Large intestine (tissue), 3 donors: ENCODE data around the gene DOC2B. TPM values are rescaled to one million over a fixed set of nuclear protein-coding genes. Genes with fewer than 3 reads are reported as not detected.

Experiments used
- DNase-seq, 2 donors: peaks; one replicate each; pipeline versions ENCODE4 v3.0.0 to v3.0.0-alpha.2; 2013
- H3K27ac ChIP-seq: one replicate; pipeline ENCODE4 v1.5.1; 2013; ENCODE audit warnings: low read length
- H3K27me3 ChIP-seq: 2 replicates; pipeline ENCODE4 v1.6.1; 2013; ENCODE audit warnings: low read length; ENCODE audit not compliant: control insufficient read depth, insufficient read depth
- H3K36me3 ChIP-seq: 2 replicates; pipeline ENCODE4 v1.6.1; 2013; ENCODE audit warnings: low read length; ENCODE audit not compliant: control insufficient read depth, insufficient read depth
- H3K4me1 ChIP-seq: one replicate; pipeline ENCODE4 v1.6.1; 2013; ENCODE audit warnings: low read length; ENCODE audit not compliant: control insufficient read depth, insufficient read depth
- H3K4me3 ChIP-seq: one replicate; pipeline ENCODE4 v1.5.1; 2013; ENCODE audit warnings: low read length
- H3K9me3 ChIP-seq: one replicate; pipeline ENCODE4 v1.6.1; 2013; ENCODE audit warnings: mild to moderate bottlenecking, low read depth, low read length, moderate library complexity; ENCODE audit not compliant: control insufficient read depth
- WGBS: methylation state at CpG from one replicate; pipeline ENCODE4 v1.1.5; 2013; ENCODE audit warnings: low lambda C conversion rate; ENCODE audit not compliant: insufficient coverage; 5-methylcytosine and 5-hydroxymethylcytosine counted together
- polyA plus RNA-seq: library from polyadenylated mRNA; unstranded; fragments of 120-200 nt; gene quantifications from one replicate; pipeline ENCODE4 v1.2.1, GENCODE V29; 2013

The DOC2B gene
- polyA plus RNA-seq, 1 donor = 7.0 TPM

DNA sequence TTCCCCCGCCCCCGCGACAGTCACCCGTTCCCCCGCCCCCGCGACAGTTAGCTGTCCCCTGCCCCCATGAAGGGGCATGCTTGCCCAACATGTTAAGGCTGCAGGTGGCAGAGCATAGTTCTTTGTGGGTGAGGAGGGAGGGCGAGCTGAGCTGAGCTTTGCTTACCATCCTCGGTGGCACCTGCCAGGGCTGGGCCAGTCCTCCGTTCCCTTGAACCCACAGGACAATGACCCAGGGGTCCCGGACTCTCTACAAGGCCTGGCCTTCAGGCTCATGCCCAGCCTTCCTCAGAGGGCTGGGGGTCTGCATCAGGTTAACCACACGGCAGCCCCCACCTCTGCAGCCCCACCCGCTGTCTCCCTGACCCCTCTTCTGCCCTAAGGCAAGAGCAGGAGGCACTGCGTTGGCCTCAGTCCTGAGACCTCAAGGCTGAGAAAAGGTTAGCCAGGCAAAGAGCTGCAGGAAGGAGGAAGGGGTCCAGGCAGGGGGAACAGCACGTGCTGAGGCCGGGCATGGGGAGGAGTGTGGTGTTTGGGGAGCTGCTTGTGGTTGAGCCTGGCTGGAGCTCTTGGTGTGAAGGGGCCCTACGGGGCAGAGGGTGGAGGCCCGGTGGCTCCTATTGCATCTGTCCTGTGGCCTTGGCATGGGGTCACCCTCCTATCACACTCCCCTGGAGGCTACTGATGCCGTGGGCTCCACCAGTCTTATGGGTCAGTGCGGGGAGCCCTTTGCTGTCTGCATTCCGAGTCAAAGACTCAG lies 11.4 kb upstream of the DOC2B start:
- H3K36me3 ChIP-seq = no peaks in the 10 kb centered on the region
- H3K9me3 ChIP-seq = no peaks in the 10 kb centered on the region
- WGBS = 60% methylated on average over 1 of the region's 21 CpGs
- H3K4me3 ChIP-seq = no peak overlapping the region
- H3K27ac ChIP-seq = no peak overlapping the region
- H3K4me1 ChIP-seq = peaks cover 8% of the 10 kb centered on the region
- DNase-seq = no peak
- H3K27me3 ChIP-seq = peaks cover 3% of the 10 kb centered on the region

DNA sequence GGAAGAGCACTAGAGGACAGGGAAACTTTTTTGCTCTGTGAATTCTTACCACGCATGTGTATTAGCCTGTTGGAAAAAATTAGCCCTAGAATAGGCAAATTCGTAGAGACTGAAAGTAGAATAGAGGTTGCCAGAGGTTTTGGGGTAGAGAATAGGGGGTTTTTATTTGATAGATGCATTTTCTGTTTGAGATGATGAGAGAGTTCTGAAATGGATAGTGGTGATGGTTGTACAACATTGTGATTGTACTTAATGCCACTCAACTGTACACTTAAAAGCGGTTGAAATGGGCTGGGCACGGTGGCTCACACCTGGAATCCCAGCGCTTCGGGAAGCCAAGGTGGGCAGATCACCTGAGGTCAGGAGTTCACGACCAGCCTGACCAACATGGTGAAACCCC lies 8.0 kb upstream of the DOC2B start:
- 80% methylated on average over 1 of the region's 7 CpGs for whole genome bisulfite sequencing
- DNase-seq = no peak

DNA sequence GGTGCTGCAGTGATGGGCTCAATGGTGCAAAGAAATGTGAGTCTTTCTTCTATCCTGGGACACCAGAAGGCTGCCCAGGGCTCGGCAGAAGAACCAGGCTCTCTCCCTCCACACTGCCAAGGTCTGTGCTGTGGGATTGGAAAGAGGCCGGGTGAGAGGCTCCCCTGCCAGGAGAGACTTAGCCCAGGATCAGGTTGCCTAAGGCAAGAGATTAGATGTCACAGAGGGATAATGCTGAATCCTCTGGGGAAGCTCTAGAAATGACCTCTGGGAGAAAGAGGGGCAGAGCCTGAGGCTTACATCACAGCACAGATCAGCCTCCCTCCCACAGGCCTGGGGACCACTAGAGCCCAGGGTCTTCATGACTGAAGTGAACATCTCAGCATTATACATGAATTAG lies 5.7 kb upstream of the DOC2B start:
- Histone ChIP-seq H3K4me3 (no peak overlapping the region), H3K9me3 (no peaks in the 10 kb centered on the region), H3K4me1 (no peaks in the 10 kb centered on the region), H3K27ac (no peak overlapping the region), H3K36me3 (no peaks in the 10 kb centered on the region), H3K27me3 (peaks cover 50% of the 10 kb centered on the region)
- no CpG with 5 or more reads among the region's 2 CpGs for WGBS
- DNase-seq = no peak

More for the DNA sequence above, 8.0 kb upstream of the DOC2B start:
- no peaks in the 10 kb centered on the region for H3K36me3 ChIP-seq
- peaks cover 27% of the 10 kb centered on the region for H3K27me3 ChIP-seq
- no peaks in the 10 kb centered on the region for H3K9me3 ChIP-seq
- H3K4me1 ChIP-seq = peaks cover 8% of the 10 kb centered on the region
- no peak overlapping the region for H3K27ac ChIP-seq
- H3K4me3 ChIP-seq = no peak overlapping the region

DNA sequence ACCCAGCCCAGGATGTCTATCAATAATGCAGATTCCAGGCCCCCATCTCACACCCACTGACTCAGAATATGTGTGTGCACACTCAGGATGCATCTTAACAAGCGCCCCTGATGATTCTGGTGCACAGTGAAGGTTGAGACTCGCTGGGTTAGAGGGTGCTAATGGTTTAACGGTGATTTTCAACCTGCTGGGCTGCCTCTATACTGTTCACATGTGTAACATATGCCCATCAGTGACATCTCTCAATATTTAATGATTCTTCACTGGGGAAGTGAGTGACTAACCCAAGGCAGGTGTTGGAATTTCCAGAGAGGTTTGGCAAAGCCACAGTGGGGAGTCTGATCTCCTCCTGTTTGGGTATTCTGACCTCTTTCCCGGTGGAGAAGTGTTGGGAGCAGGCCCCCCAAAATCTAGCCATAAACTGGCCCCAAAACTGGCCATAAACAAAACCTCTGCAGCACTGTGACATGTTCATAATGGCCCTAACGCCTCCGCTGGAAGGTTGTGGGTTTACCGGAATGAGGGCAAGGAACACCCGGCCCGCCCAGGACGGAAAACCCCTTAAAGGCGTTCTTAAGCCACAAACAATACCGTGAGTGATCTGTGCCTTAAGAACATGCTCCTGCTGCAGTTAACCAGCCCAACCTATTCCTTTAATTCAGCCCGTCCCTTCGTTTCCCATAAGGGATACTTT lies 4.1 kb upstream of the DOC2B start:
- no peaks in the 10 kb centered on the region for H3K9me3 ChIP-seq
- H3K4me3 ChIP-seq = no peak overlapping the region
- no CpG with 5 or more reads among the region's 14 CpGs for WGBS
- no peak overlapping the region for H3K27ac ChIP-seq
- H3K4me1 ChIP-seq = no peaks in the 10 kb centered on the region
- no peak for DNase-seq
- H3K27me3 ChIP-seq = peaks cover 55% of the 10 kb centered on the region
- H3K36me3 ChIP-seq = no peaks in the 10 kb centered on the region

DNA sequence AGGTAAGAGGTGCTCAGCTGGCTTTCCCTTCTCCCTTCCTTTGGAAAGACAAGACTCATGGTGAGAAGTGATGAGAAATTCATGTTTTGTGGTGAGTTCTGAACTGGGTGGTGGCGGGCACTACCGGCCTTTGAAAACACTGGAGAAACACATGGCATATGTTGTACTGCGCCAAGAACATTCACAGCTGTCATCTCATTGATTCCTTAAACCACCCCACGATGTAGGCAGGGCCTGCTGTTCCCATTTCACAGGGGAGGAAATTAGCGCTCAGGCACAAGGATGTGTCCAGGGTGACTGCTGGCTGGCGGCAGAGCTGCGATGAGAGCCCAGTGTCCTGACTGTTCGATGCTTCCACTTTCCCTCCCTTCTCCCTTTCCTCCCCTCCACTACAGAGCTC lies 1.6 kb upstream of the DOC2B start:
- no peaks in the 10 kb centered on the region for H3K9me3 ChIP-seq
- DNase-seq = no peak
- peaks cover 75% of the 10 kb centered on the region for H3K27me3 ChIP-seq
- H3K4me1 ChIP-seq = no peaks in the 10 kb centered on the region
- no peaks in the 10 kb centered on the region for H3K36me3 ChIP-seq
- H3K27ac ChIP-seq = no peak overlapping the region
- WGBS = no CpG with 5 or more reads among the region's 8 CpGs
- no peak overlapping the region for H3K4me3 ChIP-seq

DNA sequence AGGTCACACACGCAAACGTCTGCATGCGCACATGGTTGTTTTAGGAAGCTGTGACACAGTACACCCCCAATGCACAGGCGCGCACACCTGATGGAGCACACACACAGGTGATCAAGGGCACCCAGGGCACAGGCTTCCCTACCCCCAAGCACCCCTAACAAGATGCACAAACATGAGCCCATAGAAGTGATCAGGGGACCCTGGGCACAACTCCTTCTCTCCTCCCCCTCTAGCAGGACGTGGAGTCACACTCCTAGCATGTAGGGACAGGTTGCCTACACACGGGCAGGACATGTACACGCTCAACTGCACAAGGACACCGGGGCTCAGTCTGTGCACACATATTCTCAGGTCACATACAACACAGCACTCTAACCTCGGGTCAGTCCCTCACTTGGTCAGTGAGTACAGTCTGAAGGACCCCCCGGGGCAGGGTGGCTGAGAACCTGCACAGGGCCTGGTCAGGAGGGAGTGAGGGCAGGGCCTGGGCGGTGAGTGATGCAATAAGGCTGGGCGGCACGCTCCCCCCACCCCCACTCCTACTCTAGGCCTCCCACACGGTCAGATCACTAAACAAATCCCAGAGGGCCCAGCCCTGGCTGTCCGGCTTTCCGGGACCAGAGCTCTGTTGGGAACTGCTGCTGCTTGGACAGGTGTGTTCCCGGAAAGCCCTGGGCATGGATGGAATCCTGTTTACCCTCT lies 751 bp upstream of the DOC2B start:
- WGBS = no CpG with 5 or more reads among the region's 18 CpGs
- no peak for DNase-seq
- H3K27ac ChIP-seq = no peak overlapping the region
- no peak overlapping the region for H3K4me3 ChIP-seq
- no peaks in the 10 kb centered on the region for H3K4me1 ChIP-seq
- H3K9me3 ChIP-seq = no peaks in the 10 kb centered on the region
- H3K27me3 ChIP-seq = peaks cover 80% of the 10 kb centered on the region
- no peaks in the 10 kb centered on the region for H3K36me3 ChIP-seq

DNA sequence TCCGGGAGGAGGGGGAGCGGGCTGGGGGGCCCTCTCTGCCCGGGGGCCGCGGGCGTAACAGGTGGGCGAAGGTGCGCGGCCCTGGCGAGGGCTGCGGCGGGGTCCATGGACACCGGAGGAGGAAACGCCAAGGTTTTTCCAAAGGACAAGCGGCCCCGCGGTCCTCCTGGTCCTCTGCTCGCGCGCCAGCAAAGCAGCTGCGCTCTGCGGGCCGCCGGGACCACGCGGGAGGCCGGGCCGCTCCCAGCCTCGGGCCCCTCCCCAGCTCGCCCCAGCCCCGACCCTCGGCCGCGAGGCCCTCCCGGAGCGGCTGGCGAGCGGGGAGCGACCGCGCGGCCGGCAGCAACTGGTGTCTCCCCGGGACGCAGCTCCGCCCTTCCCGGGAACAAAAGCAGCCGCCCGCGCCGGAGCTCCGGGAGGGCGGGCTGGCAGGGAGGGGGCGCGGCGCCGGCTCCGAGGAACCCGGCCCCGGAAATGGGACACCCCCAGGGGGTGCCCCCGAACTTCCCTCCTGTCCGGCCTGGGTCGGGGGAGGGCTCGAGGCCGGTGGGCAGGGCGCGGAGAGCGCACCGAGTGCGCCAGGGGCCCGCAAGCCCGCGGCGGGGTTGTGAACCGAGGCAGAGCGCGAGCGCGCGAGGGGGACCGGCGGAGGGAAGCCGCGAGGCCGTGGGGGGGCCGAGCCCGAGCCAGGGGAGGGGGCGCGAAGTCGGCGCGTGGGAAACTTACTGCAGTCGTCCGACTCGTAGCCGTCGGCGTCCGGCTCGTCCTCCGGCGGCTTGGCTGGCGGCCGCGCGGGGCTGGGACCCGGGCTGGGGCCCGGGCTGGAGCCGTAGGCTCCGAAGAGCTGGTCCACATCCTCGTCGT lies 837 bp downstream of the DOC2B start:
- peaks cover 73% of the 10 kb centered on the region for H3K27me3 ChIP-seq
- no CpG with 5 or more reads among the region's 112 CpGs for WGBS
- H3K4me3 ChIP-seq = peak overlapping the region; percentile 10

DNA sequence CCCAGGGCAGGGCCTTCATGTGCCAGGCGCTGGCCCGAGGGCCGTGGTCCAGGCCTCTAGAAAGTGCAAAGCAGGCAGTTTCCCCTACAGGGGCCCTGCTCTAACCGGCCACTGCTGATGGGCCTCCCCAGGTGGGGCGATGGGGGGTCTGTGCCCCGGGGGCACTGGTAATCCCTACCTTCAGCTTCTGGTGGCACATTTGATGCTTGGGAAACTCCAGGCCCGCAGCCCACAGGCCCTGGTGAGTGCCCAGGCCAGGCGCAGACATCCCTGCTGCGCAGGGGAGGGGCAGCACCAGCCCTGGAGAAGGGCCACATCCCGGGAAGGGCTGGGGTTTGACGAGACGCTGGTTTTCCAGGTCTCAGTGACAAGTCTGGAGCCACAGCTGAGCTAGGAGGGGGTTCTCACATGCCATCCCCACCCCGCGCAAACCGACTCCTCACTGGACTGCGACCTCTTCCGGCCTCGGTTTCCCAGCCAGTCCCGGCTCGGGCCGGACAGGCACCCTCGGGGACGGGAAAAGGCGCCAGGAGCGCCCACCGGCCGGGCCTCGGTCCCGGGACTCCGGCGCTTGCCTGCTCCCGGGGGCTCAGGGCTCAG lies 1.6 kb downstream of the DOC2B start:
- Histone ChIP-seq H3K36me3 (no peaks in the 10 kb centered on the region), H3K4me3 (no peak overlapping the region), H3K27ac (no peak overlapping the region), H3K4me1 (no peaks in the 10 kb centered on the region), H3K9me3 (no peaks in the 10 kb centered on the region), H3K27me3 (peaks cover 69% of the 10 kb centered on the region)
- no peak for DNase-seq
- no CpG with 5 or more reads among the region's 32 CpGs for WGBS

More for the DNA sequence above, 837 bp downstream of the DOC2B start:
- no peaks in the 10 kb centered on the region for H3K4me1 ChIP-seq
- no peaks in the 10 kb centered on the region for H3K9me3 ChIP-seq
- H3K27ac ChIP-seq = no peak overlapping the region
- DNase-seq = peak in 1 of 2 donors; percentile 26
- no peaks in the 10 kb centered on the region for H3K36me3 ChIP-seq

DNA sequence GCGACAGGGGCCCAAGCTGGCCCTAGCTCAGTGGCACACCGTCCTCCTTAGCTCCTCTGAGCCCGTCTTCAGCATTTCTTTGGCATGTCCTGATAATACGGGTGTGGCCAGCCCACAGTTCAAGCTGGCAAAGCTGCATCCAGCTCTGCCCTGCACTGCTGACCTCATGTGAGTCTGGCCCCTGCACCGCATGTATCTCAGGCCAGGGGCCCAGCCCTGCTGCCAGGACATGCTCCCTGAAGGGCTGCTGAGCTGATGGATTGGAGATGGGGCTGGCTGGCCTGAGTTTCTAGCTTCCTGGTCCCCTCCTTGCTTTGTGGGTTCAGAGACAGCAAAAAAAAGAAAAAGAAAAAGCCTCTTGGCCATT lies 2.4 kb downstream of the DOC2B start:
- peaks cover 61% of the 10 kb centered on the region for H3K27me3 ChIP-seq
- H3K27ac ChIP-seq = peak overlapping the region; percentile 51
- no peaks in the 10 kb centered on the region for H3K4me1 ChIP-seq
- no CpG with 5 or more reads among the region's 5 CpGs for WGBS
- no peak overlapping the region for H3K4me3 ChIP-seq
- no peak for DNase-seq
- H3K36me3 ChIP-seq = no peaks in the 10 kb centered on the region
- no peaks in the 10 kb centered on the region for H3K9me3 ChIP-seq
